IPS DF 6.9 (cell line): Measurements from ENCODE around the gene XRCC5.

Source experiments
- DNase-seq: peaks from one replicate; pipeline ENCODE4 v3.0.0-alpha.2; 2013; ENCODE audit warnings: low read depth, low spot score
- H3K27ac ChIP-seq: one replicate; pipeline ENCODE4 v1.5.1; 2013; ENCODE audit warnings: low read length, control low read depth
- H3K27me3 ChIP-seq: 2 replicates; pipeline ENCODE4 v1.6.1; 2013; ENCODE audit warnings: mild to moderate bottlenecking, low read length; ENCODE audit not compliant: control insufficient read depth, insufficient read depth
- H3K36me3 ChIP-seq: 2 replicates; pipeline ENCODE4 v1.6.1; 2013; ENCODE audit warnings: low read length; ENCODE audit not compliant: control insufficient read depth, insufficient read depth
- H3K4me1 ChIP-seq: 2 replicates; pipeline ENCODE4 v1.6.1; 2013; ENCODE audit warnings: low read length; ENCODE audit not compliant: control insufficient read depth, insufficient read depth
- H3K4me3 ChIP-seq: 2 replicates; pipeline ENCODE4 v1.5.1; 2013; ENCODE audit warnings: mild to moderate bottlenecking, low read length
- H3K9me3 ChIP-seq: 2 replicates; pipeline ENCODE4 v1.6.1; 2013; ENCODE audit warnings: low read length, inconsistent platforms; ENCODE audit not compliant: control insufficient read depth, insufficient read depth
- WGBS: extraction: QIAGEN DNeasy Blood & Tissue Kit; methylation state at CpG from one replicate; pipeline ENCODE4 v1.1.7; 2013; ENCODE audit warnings: mixed read lengths, missing lambda C conversion rate; ENCODE audit not compliant: insufficient read length, insufficient coverage; 5-methylcytosine and 5-hydroxymethylcytosine counted together

Gene XRCC5

DNA sequence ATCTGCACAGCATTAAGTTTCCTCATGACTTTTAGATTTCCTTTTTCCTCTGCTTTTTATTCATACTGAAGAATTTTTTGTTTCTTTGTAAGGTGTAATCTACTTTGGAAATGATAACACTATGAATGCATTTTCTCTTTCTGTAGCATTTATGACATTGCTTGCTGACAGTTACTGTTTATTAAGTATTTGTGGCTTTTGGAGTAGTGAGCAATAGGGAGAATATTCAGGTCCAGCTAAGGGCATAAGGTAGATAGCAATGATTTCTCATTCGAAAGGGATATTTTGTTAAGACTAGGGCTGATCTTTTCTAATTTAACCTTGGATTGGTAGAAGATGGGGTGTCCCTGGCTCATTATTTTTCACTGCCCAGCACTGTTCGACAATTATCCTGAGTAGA, 80.3 kb downstream of the XRCC5 start:
- Histone ChIP-seq H3K4me1 (no peaks in the 10 kb centered on the region; the same call in 1 of the 2 replicates), H3K27me3 (no peaks in the 10 kb centered on the region), H3K36me3 (peaks cover 3% of the 10 kb centered on the region; the same call in 1 of the 2 replicates), H3K4me3 (no peak overlapping the region), H3K27ac (no peak overlapping the region), H3K9me3 (no peaks in the 10 kb centered on the region)
- no peak for DNase-seq
- no CpG with 5 or more reads among the region's 2 CpGs for WGBS

DNA sequence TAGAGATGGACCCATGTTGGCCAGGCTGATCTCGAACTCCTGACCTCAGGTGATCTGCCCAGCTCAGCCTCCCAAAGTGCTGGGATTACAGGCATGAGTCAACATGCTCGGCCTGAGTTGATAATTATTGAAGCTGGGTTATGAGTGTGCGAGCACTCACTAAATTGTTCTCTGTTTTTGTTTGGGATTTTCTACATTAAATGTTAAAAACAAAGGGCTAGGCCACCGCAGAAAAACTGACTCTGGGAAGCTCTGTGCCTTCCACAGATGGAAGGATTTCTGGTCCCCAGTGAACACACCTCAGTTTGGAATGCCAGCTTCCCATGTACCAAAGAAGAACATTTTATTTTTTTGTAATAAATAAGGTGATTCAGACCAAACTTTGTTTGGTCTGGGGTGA, 83.0 kb downstream of the XRCC5 start:
- no peaks in the 10 kb centered on the region for H3K27me3 ChIP-seq
- H3K4me1 ChIP-seq = no peaks in the 10 kb centered on the region; the same call in 1 of the 2 replicates
- DNase-seq = no peak
- H3K36me3 ChIP-seq = peaks cover 3% of the 10 kb centered on the region; the same call in 1 of the 2 replicates
- no CpG with 5 or more reads among the region's 4 CpGs for WGBS
- H3K27ac ChIP-seq = no peak overlapping the region
- no peak overlapping the region for H3K4me3 ChIP-seq
- no peaks in the 10 kb centered on the region for H3K9me3 ChIP-seq

DNA sequence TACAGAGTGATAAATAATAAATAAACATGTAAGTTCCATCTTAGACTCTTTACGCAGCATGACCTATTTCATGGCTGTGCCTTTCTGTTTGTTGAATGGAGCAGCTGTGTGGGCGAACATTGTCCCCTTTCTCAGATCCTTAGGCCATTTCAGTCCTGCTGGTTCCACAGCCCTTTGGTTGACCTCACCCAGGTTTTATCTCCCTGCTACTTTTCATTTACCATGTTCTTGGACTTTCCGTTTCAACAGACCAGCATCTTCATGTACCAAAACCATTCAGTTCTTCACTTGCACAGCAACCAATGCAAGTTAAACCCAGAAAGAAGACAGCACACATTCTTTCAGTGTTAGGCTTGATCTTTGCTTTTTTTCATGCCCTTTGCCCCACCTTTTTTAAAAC, 83.8 kb downstream of the XRCC5 start:
- no peaks in the 10 kb centered on the region; the same call in 1 of the 2 replicates for H3K4me1 ChIP-seq
- no CpG with 5 or more reads among the region's 3 CpGs for WGBS
- no peak overlapping the region for H3K4me3 ChIP-seq
- H3K36me3 ChIP-seq = peaks cover 4% of the 10 kb centered on the region; the same call in 1 of the 2 replicates
- DNase-seq = no peak
- no peaks in the 10 kb centered on the region for H3K9me3 ChIP-seq
- H3K27me3 ChIP-seq = no peaks in the 10 kb centered on the region
- no peak overlapping the region for H3K27ac ChIP-seq

DNA sequence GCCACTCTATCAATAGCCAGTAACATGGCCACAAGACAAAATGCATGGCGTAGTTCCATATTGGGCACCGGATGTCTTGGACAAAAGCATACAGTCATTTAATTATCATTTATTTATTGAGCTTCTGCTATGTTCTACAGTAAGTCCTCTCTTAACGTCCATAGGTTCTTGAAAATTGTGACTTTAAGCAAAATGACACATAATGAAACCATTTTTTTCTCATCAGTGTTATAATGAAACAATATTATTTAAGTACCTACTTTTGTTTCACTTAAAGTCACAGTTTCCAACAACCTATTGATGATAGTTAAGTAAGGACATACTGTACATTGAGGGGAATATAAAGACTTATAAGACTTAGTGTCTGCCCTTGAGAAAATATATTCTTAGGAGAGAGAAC, 84.9 kb downstream of the XRCC5 start:
- no peak for DNase-seq
- no peaks in the 10 kb centered on the region for H3K27me3 ChIP-seq
- peaks cover 7% of the 10 kb centered on the region; the same call in 1 of the 2 replicates for H3K36me3 ChIP-seq
- H3K4me3 ChIP-seq = no peak overlapping the region
- H3K4me1 ChIP-seq = no peaks in the 10 kb centered on the region; the same call in 1 of the 2 replicates
- H3K9me3 ChIP-seq = no peaks in the 10 kb centered on the region
- no CpG with 5 or more reads among the region's 3 CpGs for WGBS
- no peak overlapping the region for H3K27ac ChIP-seq

DNA sequence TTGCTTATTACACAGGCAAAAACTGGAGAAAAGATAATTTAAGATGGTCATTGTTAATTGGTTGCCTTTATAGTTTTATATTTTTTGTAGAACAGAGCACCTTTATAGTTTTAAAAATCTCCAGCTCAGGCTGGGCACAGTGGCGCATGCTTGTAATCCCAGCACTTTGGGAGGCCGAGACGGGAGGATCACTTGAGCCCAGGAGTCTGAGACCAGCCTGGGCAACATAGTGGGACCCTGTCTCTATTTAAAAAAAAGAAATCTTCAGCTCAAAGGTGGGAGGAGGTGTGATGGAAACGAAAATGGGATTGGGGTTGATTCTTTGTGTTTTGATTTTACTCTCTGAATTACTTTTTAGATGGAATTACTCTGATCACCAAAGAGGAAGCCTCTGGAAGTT, 85.4 kb downstream of the XRCC5 start:
- H3K27ac ChIP-seq = no peak overlapping the region
- peaks cover 7% of the 10 kb centered on the region; the same call in 1 of the 2 replicates for H3K36me3 ChIP-seq
- 100% methylated on average over 1 of the region's 4 CpGs for WGBS

DNA sequence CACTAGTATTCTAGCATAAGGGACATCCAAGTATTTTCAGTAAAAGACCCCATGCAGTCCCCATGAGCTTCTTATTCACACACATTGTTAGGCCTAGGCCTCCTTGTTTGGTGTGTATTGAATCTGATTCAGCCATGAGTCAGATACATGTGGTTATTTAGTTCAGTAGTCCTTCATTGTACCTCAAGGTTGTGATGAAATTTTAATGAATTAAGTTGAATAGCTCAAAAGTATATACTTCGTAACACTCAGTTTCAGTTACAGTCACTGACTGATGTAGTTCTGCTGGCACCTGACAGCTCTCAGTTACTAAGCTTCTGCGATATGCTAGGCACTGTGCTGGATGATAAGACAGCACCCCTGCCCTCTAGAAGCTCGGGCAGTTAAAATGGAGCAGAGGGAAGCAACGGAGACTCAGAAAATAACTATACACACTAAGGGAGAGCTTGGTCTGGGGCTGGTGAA, 86.4 kb downstream of the XRCC5 start:
- H3K9me3 ChIP-seq = no peaks in the 10 kb centered on the region
- H3K27ac ChIP-seq = no peak overlapping the region
- no peak for DNase-seq
- peaks cover 11% of the 10 kb centered on the region; the same call in 1 of the 2 replicates for H3K36me3 ChIP-seq
- no peak overlapping the region for H3K4me3 ChIP-seq
- no peaks in the 10 kb centered on the region for H3K27me3 ChIP-seq
- no peaks in the 10 kb centered on the region for H3K4me1 ChIP-seq
- WGBS = no CpG with 5 or more reads among the region's 4 CpGs

More for the DNA sequence above, 85.4 kb downstream of the XRCC5 start:
- Histone ChIP-seq H3K9me3 (no peaks in the 10 kb centered on the region), H3K4me3 (no peak overlapping the region), H3K4me1 (no peaks in the 10 kb centered on the region), H3K27me3 (no peaks in the 10 kb centered on the region)
- no peak for DNase-seq

DNA sequence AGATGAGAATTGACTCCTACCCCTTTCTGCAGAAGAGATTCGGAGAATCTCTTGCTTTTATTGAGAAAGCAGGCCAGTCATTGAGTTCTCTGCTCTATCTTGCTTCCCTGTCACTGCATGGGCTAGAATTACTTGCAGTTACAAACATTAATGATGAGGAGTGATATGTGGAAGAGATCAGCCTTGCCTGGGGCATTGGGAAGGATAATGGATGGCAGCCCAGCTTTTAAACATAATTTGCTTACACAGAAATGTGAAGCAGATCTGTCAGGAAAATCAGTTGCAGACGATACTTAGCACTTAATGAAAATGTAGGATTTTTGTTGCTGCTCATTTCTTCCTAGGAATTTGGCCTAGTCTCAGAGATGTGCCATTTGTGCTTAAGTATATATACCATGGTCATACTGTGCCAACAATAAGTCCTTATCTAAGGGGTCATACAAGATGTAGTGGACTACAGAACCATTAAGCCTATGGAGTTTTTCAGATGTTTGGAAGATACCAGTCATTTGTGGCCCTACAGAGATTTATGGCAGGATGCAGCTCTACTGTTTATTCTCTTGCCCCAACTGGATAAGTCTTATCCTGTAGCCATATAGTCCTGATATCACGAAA, 92.7 kb downstream of the XRCC5 start:
- no peaks in the 10 kb centered on the region for H3K4me1 ChIP-seq
- H3K27ac ChIP-seq = no peak overlapping the region
- no peaks in the 10 kb centered on the region for H3K9me3 ChIP-seq
- no peaks in the 10 kb centered on the region for H3K27me3 ChIP-seq
- H3K36me3 ChIP-seq = peaks cover 32% of the 10 kb centered on the region; the same call in 1 of the 2 replicates
- H3K4me3 ChIP-seq = no peak overlapping the region
- no peak for DNase-seq
- WGBS = no CpG with 5 or more reads among the region's 3 CpGs

DNA sequence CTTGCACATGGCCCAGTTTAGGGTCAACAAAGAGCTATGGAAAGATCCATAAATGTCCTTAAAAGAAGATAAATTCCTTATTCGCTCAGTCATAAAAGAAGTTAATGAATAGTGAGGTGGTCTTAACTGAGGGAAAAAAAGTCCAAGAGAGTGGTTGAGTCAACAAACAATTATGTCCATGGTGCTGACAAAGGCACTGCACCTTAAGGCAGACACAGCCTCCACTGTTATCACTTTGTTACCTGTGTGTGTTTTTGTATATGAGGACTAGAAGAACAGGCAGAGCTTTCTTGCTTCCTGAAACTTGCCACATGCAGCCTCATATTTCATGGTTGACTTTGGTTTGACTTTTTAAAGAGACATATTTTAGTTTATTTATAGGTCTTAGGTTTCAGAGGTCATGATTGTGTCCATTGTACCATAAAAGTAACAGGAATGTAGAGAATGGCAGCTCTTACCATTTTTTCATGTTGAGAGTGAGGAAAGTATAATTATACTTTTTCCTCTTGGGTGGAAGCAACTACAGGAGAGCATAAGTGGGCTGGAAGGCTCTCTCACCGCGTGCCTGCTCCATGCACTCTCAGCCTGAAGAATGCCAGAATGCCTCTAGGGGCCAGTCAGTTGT, 93.6 kb downstream of the XRCC5 start:
- H3K9me3 ChIP-seq = no peaks in the 10 kb centered on the region
- no CpG with 5 or more reads among the region's 3 CpGs for WGBS
- no peak for DNase-seq
- no peak overlapping the region for H3K4me3 ChIP-seq
- H3K4me1 ChIP-seq = no peaks in the 10 kb centered on the region
- no peaks in the 10 kb centered on the region for H3K27me3 ChIP-seq
- peaks cover 37% of the 10 kb centered on the region; the same call in 1 of the 2 replicates for H3K36me3 ChIP-seq
- no peak overlapping the region for H3K27ac ChIP-seq

DNA sequence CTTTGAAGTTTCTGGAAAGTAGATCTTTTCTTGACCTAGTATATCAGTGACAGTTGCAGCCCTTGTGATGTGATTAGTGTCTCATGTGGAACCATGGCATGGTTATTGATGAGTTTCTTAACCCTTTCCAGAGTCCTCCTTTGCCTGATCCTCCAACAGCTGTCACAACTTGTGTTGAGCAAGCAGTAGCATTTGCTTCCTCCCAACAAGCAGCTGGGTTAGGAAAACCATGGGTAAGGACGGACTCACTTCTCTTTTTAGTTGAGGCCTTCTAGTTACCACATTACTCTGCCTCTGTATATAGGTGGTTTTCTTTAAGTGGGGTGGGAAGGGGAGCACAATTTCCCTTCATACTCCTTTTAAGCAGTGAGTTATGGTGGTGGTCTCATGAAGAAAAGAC, 96.3 kb downstream of the XRCC5 start:
- Histone ChIP-seq H3K27ac (no peak overlapping the region), H3K36me3 (peaks cover 29% of the 10 kb centered on the region; the same call in 1 of the 2 replicates), H3K4me3 (no peak overlapping the region), H3K4me1 (no peaks in the 10 kb centered on the region), H3K9me3 (no peaks in the 10 kb centered on the region), H3K27me3 (no peaks in the 10 kb centered on the region)
- WGBS = no CpG with 5 or more reads among the region's 1 CpG
- no peak for DNase-seq

DNA sequence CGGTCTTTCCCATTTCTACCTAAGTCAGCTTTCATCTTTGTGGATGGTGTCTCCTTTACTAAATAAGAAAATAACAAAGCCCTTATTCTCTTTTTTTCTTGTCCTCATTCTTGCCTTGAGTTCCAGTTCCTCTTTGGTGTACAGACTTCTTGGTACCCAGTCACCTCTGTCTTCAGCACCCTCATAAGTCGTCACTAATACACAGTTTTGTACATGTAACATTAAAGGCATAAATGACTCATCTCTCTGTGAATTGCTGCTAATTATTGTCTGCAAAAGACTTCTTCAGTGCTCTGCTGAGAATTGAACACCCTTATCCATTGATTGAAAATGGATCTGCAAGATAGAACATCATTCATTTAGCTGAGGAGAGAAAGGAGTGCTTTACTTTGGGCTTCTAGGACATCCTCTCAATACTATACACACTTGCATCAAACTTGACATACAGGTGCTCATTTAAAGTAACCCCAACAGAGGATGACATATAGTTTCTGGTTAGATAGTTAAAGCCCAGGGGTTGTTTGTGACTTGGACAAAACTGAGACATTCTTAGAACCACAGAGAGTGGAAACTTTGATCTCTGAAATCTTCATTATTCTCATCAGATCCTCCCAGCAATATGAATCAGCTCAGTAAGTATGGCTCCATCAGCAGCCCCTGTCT, 97.0 kb downstream of the XRCC5 start:
- Histone ChIP-seq H3K4me1 (no peaks in the 10 kb centered on the region), H3K36me3 (peaks cover 29% of the 10 kb centered on the region; the same call in 1 of the 2 replicates), H3K27me3 (no peaks in the 10 kb centered on the region), H3K4me3 (no peak overlapping the region), H3K27ac (no peak overlapping the region), H3K9me3 (no peaks in the 10 kb centered on the region)
- no peak for DNase-seq
- no CpG with 5 or more reads among the region's 2 CpGs for WGBS
